ENCODE measurements around the gene CDKL1.

The CDKL1 gene

DNA sequence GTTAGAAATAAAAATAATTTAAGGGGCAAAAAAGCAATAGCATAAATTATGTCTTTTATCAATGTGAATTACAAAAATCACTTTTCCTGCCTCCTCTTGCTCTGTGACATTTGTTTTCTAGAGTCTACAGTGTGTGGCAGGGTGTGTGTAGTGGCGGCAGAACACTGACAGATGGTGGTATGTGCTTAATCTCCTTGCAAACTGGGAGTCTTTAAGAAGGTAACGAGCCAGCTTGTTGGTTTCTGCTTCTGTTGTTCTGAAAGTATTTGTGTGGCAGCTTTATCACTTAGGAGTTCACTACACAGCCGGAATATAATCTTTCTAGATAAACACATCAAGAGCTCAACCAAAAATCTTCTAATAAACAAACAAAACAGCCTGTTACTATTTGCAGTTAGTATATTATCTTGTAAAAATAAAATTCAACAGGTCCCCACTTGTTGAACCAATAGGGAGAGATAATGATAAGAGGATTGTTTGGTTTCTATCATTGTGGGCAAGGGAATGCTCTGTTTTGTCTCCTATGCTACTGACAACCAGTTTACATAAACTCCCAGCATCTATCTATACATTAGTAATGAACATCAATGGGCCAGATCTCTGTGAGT, 13.0 kb downstream of the CDKL1 start:
- WGBS (ENCODE audit: extremely low coverage, insufficient coverage, low lambda C conversion rate) = no CpG with 5 or more reads among the region's 3 CpGs
- peaks cover 2% of the 10 kb centered on the region for H3K4me1 ChIP-seq (ENCODE audit: control insufficient read depth, low read depth, low read length)
- H3K4me3 ChIP-seq (ENCODE audit: low read length) = no peak overlapping the region
- no peak overlapping the region for H2BK15ac ChIP-seq (replicated peaks; ENCODE audit: low read depth)
- no peak overlapping the region for H3K23ac ChIP-seq (ENCODE audit: low read length)
- no peak overlapping the region for H4K8ac ChIP-seq (ENCODE audit: low read depth, low read length)
- no peak overlapping the region for H4K5ac ChIP-seq (ENCODE audit: low read length)
- no peak overlapping the region for H2BK120ac ChIP-seq (ENCODE audit: low read depth, low read length)
- no peak overlapping the region for H2BK5ac ChIP-seq (ENCODE audit: low read length)
- DNase-seq = peak; percentile 43
- H3K18ac ChIP-seq (ENCODE audit: low read length) = no peak overlapping the region
- no peaks in the 10 kb centered on the region for H3K27me3 ChIP-seq (ENCODE audit: insufficient read depth, low read length, poor library complexity)
- H3K9ac ChIP-seq (ENCODE audit: low read length) = no peak overlapping the region
- no peak overlapping the region for H3K27ac ChIP-seq (ENCODE audit: low read depth, low read length)
- no peak overlapping the region for H2AK5ac ChIP-seq (ENCODE audit: low read length)
- no peak overlapping the region for H3K4ac ChIP-seq (ENCODE audit: low read depth, low read length)
- H3K36me3 ChIP-seq (ENCODE audit: control insufficient read depth, insufficient read depth, low read length) = no peaks in the 10 kb centered on the region
- no peak overlapping the region for H3K56ac ChIP-seq (ENCODE audit: low read length)
- no peaks in the 10 kb centered on the region for H3K79me1 ChIP-seq (ENCODE audit: low read length)
- H3K4me2 ChIP-seq (ENCODE audit: low read length) = no peak overlapping the region
- no peaks in the 10 kb centered on the region for H3K79me2 ChIP-seq (ENCODE audit: control insufficient read depth, insufficient read depth, low read length)

- no CpG with 5 or more reads among the region's 14 CpGs for WGBS (ENCODE audit: extremely low coverage, insufficient coverage, low lambda C conversion rate)
- no peak for DNase-seq
These were observed 14.8 kb downstream of the CDKL1 start for GRCh38 chr14:50381823-50382287.

GRCh38 chr14:50381008-50381407, 15.7 kb downstream of the CDKL1 start:
- Histone ChIP-seq H3K56ac (ENCODE audit: low read length) (no peak overlapping the region), H3K9ac (ENCODE audit: low read length) (no peak overlapping the region), H2BK15ac (replicated peaks; ENCODE audit: low read depth) (no peak overlapping the region), H3K4ac (ENCODE audit: low read depth, low read length) (no peak overlapping the region), H3K36me3 (ENCODE audit: control insufficient read depth, insufficient read depth, low read length) (no peaks in the 10 kb centered on the region), H3K27me3 (ENCODE audit: insufficient read depth, low read length, poor library complexity) (no peaks in the 10 kb centered on the region), H3K27ac (ENCODE audit: low read depth, low read length) (no peak overlapping the region), H3K23ac (ENCODE audit: low read length) (no peak overlapping the region), H4K8ac (ENCODE audit: low read depth, low read length) (no peak overlapping the region), H3K4me3 (ENCODE audit: low read length) (no peak overlapping the region), H3K18ac (ENCODE audit: low read length) (no peak overlapping the region), H4K5ac (ENCODE audit: low read length) (no peak overlapping the region), H2AK5ac (ENCODE audit: low read length) (no peak overlapping the region), H3K79me1 (ENCODE audit: low read length) (no peaks in the 10 kb centered on the region), H2BK120ac (ENCODE audit: low read depth, low read length) (no peak overlapping the region), H2BK5ac (ENCODE audit: low read length) (no peak overlapping the region), H3K4me2 (ENCODE audit: low read length) (no peak overlapping the region), H3K4me1 (ENCODE audit: control insufficient read depth, low read depth, low read length) (no peaks in the 10 kb centered on the region), H3K79me2 (ENCODE audit: control insufficient read depth, insufficient read depth, low read length) (no peaks in the 10 kb centered on the region)
- no peak for DNase-seq
- no CpG with 5 or more reads among the region's 1 CpG for WGBS (ENCODE audit: extremely low coverage, insufficient coverage, low lambda C conversion rate)

More at GRCh38 chr14:50381823-50382287, 14.8 kb downstream of the CDKL1 start:
- Histone ChIP-seq H3K4me1 (ENCODE audit: control insufficient read depth, low read depth, low read length) (no peaks in the 10 kb centered on the region), H3K9ac (ENCODE audit: low read length) (no peak overlapping the region), H2BK5ac (ENCODE audit: low read length) (no peak overlapping the region), H3K79me2 (ENCODE audit: control insufficient read depth, insufficient read depth, low read length) (no peaks in the 10 kb centered on the region), H3K27ac (ENCODE audit: low read depth, low read length) (no peak overlapping the region), H3K23ac (ENCODE audit: low read length) (no peak overlapping the region), H3K4ac (ENCODE audit: low read depth, low read length) (no peak overlapping the region), H2AK5ac (ENCODE audit: low read length) (no peak overlapping the region), H3K4me3 (ENCODE audit: low read length) (no peak overlapping the region), H3K56ac (ENCODE audit: low read length) (no peak overlapping the region), H3K18ac (ENCODE audit: low read length) (no peak overlapping the region), H4K5ac (ENCODE audit: low read length) (no peak overlapping the region), H2BK15ac (replicated peaks; ENCODE audit: low read depth) (no peak overlapping the region), H3K4me2 (ENCODE audit: low read length) (no peak overlapping the region), H2BK120ac (ENCODE audit: low read depth, low read length) (no peak overlapping the region), H3K36me3 (ENCODE audit: control insufficient read depth, insufficient read depth, low read length) (no peaks in the 10 kb centered on the region), H3K79me1 (ENCODE audit: low read length) (no peaks in the 10 kb centered on the region), H4K8ac (ENCODE audit: low read depth, low read length) (no peak overlapping the region), H3K27me3 (ENCODE audit: insufficient read depth, low read length, poor library complexity) (no peaks in the 10 kb centered on the region)

DNA sequence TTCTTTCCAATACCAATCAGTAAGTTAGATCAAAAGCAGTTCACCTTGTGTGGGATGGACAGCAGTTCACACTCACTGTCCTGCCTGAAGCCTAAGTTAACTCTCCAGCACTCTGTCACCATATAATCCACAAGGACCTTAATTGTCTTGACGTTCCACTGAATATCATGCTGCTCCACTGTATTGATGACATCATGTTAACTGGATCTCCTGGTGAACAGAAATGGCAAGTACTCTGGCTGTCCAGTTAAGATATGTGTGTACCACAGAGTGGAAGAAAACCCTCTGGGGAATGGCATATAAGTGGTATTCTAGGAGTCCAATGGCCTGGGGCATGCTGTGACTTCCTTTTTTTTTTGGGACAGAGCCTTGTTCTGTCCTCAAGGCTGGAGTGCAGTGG, 16.2 kb downstream of the CDKL1 start:
- Histone ChIP-seq H3K4me2 (ENCODE audit: low read length) (no peak overlapping the region), H3K27me3 (ENCODE audit: insufficient read depth, low read length, poor library complexity) (no peaks in the 10 kb centered on the region), H3K79me1 (ENCODE audit: low read length) (no peaks in the 10 kb centered on the region)

GRCh38 chr14:50379563-50379962, 17.1 kb downstream of the CDKL1 start:
- Histone ChIP-seq H2BK5ac (ENCODE audit: low read length) (no peak overlapping the region), H3K4ac (ENCODE audit: low read depth, low read length) (no peak overlapping the region), H2BK15ac (replicated peaks; ENCODE audit: low read depth) (no peak overlapping the region), H3K9ac (ENCODE audit: low read length) (no peak overlapping the region), H4K8ac (ENCODE audit: low read depth, low read length) (no peak overlapping the region), H3K56ac (ENCODE audit: low read length) (no peak overlapping the region), H3K4me1 (ENCODE audit: control insufficient read depth, low read depth, low read length) (no peaks in the 10 kb centered on the region), H3K4me2 (ENCODE audit: low read length) (no peak overlapping the region), H4K5ac (ENCODE audit: low read length) (no peak overlapping the region), H2AK5ac (ENCODE audit: low read length) (no peak overlapping the region), H3K4me3 (ENCODE audit: low read length) (no peak overlapping the region), H3K36me3 (ENCODE audit: control insufficient read depth, insufficient read depth, low read length) (no peaks in the 10 kb centered on the region), H3K79me2 (ENCODE audit: control insufficient read depth, insufficient read depth, low read length) (no peaks in the 10 kb centered on the region), H2BK120ac (ENCODE audit: low read depth, low read length) (no peak overlapping the region), H3K23ac (ENCODE audit: low read length) (no peak overlapping the region), H3K27ac (ENCODE audit: low read depth, low read length) (no peak overlapping the region), H3K18ac (ENCODE audit: low read length) (no peak overlapping the region), H3K27me3 (ENCODE audit: insufficient read depth, low read length, poor library complexity) (no peaks in the 10 kb centered on the region), H3K79me1 (ENCODE audit: low read length) (no peaks in the 10 kb centered on the region)
- no CpG with 5 or more reads among the region's 2 CpGs for WGBS (ENCODE audit: extremely low coverage, insufficient coverage, low lambda C conversion rate)
- no peak for DNase-seq

More for the DNA sequence above, 16.2 kb downstream of the CDKL1 start:
- Histone ChIP-seq H3K4me3 (ENCODE audit: low read length) (no peak overlapping the region), H3K27ac (ENCODE audit: low read depth, low read length) (no peak overlapping the region), H3K4ac (ENCODE audit: low read depth, low read length) (no peak overlapping the region), H3K4me1 (ENCODE audit: control insufficient read depth, low read depth, low read length) (no peaks in the 10 kb centered on the region), H3K56ac (ENCODE audit: low read length) (no peak overlapping the region), H3K36me3 (ENCODE audit: control insufficient read depth, insufficient read depth, low read length) (no peaks in the 10 kb centered on the region), H2AK5ac (ENCODE audit: low read length) (no peak overlapping the region), H3K79me2 (ENCODE audit: control insufficient read depth, insufficient read depth, low read length) (no peaks in the 10 kb centered on the region), H3K9ac (ENCODE audit: low read length) (no peak overlapping the region), H4K5ac (ENCODE audit: low read length) (no peak overlapping the region), H2BK120ac (ENCODE audit: low read depth, low read length) (no peak overlapping the region), H2BK15ac (replicated peaks; ENCODE audit: low read depth) (no peak overlapping the region), H2BK5ac (ENCODE audit: low read length) (no peak overlapping the region), H4K8ac (ENCODE audit: low read depth, low read length) (no peak overlapping the region), H3K23ac (ENCODE audit: low read length) (no peak overlapping the region), H3K18ac (ENCODE audit: low read length) (no peak overlapping the region)
- no CpG with 5 or more reads among the region's 1 CpG for WGBS (ENCODE audit: extremely low coverage, insufficient coverage, low lambda C conversion rate)
- no peak for DNase-seq

DNA sequence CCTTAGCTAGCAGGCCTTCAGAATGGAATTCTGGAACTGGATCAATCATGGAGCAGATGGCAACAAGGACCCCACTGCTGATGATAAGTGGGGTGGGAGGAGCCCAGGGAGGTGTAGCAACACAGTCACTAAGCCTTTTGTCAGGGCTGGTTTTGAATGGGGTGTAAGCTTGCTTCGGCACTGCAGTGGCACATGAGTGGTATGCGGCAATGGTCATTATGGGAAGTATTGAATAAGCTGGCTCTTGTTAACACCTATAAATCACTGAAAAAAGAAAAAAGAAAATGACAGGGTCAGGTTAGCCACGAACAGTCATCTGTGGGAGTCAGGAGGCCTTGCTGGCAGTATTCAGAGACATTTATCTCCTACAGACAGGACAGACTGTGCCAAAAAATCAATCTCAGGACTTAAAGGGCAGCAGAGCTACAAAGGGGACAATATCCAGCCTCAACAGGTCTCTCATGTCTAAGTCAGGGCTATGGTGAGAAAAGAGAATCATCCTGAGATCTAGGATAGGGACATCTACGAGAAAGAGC, 19.1 kb downstream of the CDKL1 start:
- H3K79me2 ChIP-seq (ENCODE audit: control insufficient read depth, insufficient read depth, low read length) = no peaks in the 10 kb centered on the region
- no peak overlapping the region for H2BK120ac ChIP-seq (ENCODE audit: low read depth, low read length)
- no peaks in the 10 kb centered on the region for H3K36me3 ChIP-seq (ENCODE audit: control insufficient read depth, insufficient read depth, low read length)
- H3K56ac ChIP-seq (ENCODE audit: low read length) = no peak overlapping the region
- WGBS (ENCODE audit: extremely low coverage, insufficient coverage, low lambda C conversion rate) = no CpG with 5 or more reads among the region's 4 CpGs
- H3K27me3 ChIP-seq (ENCODE audit: insufficient read depth, low read length, poor library complexity) = no peaks in the 10 kb centered on the region
- no peaks in the 10 kb centered on the region for H3K4me1 ChIP-seq (ENCODE audit: control insufficient read depth, low read depth, low read length)
- no peak overlapping the region for H3K4me3 ChIP-seq (ENCODE audit: low read length)
- H3K18ac ChIP-seq (ENCODE audit: low read length) = no peak overlapping the region
- no peak overlapping the region for H2BK5ac ChIP-seq (ENCODE audit: low read length)
- H3K23ac ChIP-seq (ENCODE audit: low read length) = no peak overlapping the region
- H3K79me1 ChIP-seq (ENCODE audit: low read length) = no peaks in the 10 kb centered on the region
- no peak overlapping the region for H4K5ac ChIP-seq (ENCODE audit: low read length)
- H3K9ac ChIP-seq (ENCODE audit: low read length) = no peak overlapping the region
- H2AK5ac ChIP-seq (ENCODE audit: low read length) = no peak overlapping the region
- no peak overlapping the region for H3K4me2 ChIP-seq (ENCODE audit: low read length)
- no peak overlapping the region for H4K8ac ChIP-seq (ENCODE audit: low read depth, low read length)
- no peak overlapping the region for H3K27ac ChIP-seq (ENCODE audit: low read depth, low read length)
- no peak for DNase-seq
- no peak overlapping the region for H2BK15ac ChIP-seq (replicated peaks; ENCODE audit: low read depth)
- no peak overlapping the region for H3K4ac ChIP-seq (ENCODE audit: low read depth, low read length)
